K562 (cell line): Measurements from ENCODE around the gene PGGHG. TPM values are rescaled to one million over a fixed set of nuclear protein-coding genes. Genes with fewer than 3 reads are reported as not detected.

Source experiments
- ATF7 ChIP-seq: fragments of 450-650 bp; IDR thresholded peaks from 2 replicates; pipeline ENCODE4 v1.7.1; 2014; ENCODE audit warnings: mild to moderate bottlenecking, moderate library complexity
- BACH1 ChIP-seq: fragments of 200-800 bp; sonication (Bioruptor generic); IDR thresholded peaks from 2 replicates; pipeline ENCODE4 v1.6.1; 2016; ENCODE audit warnings: missing genetic modification characterization, missing compliant biosample characterization
- CTCFL ChIP-seq: IDR thresholded peaks from 2 replicates; pipeline ENCODE4 v1.6.1; 2011; ENCODE audit warnings: borderline replicate concordance, low read depth, mild to moderate bottlenecking, moderate library complexity, low read length; ENCODE audit not compliant: insufficient read depth, poor library complexity, severe bottlenecking
- MEIS2 ChIP-seq: fragments of 450-650 bp; IDR thresholded peaks from 2 replicates; pipeline ENCODE4 v1.6.1; 2014; ENCODE audit warnings: mild to moderate bottlenecking; ENCODE audit not compliant: partially characterized antibody
- MYC ChIP-seq, 2 experiments: fragments of 250-450 bp in 1 of 2; sonication (Bioruptor Pico) in 1 of 2; IDR thresholded peaks; 2 replicates each; pipeline versions ENCODE4 v1.5.1 to v1.6.1; 2012 to 2021; ENCODE audit warnings: low read depth in 2 of 2, borderline replicate concordance in 1 of 2, improper control_type of control experiment in 1 of 2, low read length in 1 of 2, mild to moderate bottlenecking in 1 of 2, moderate library complexity in 1 of 2
- NR4A1 ChIP-seq, 2 experiments: fragments of 250-450 bp in 1 of 2; fragments of 450-650 bp in 1 of 2; sonication (Bioruptor Pico) in 1 of 2; IDR thresholded peaks; 2 replicates each; pipeline versions ENCODE4 v1.4.0 to v1.6.1; 2016 to 2020; ENCODE audit warnings: mild to moderate bottlenecking in 2 of 2, missing compliant biosample characterization in 1 of 2, missing genetic modification characterization in 1 of 2, moderate library complexity in 1 of 2
- STAG1 ChIP-seq: sonication (generic); formaldehyde crosslinking; IDR thresholded peaks from 2 replicates; pipeline ENCODE4 v1.5.0; 2020; ENCODE audit warnings: missing genetic modification reagents, borderline replicate concordance
- ZNF592 ChIP-seq: fragments of 450-650 bp; IDR thresholded peaks from 2 replicates; pipeline ENCODE4 v1.6.1; 2017; ENCODE audit warnings: antibody characterized with exemption, mild to moderate bottlenecking
- polyA plus RNA-seq, 8 experiments: library from polyadenylated mRNA; depleted of rRNA in 4 of 8; stranded (reverse) in 5 of 8; unstranded in 3 of 8; fragments of >200 nt; fragmentation: Nextera tagmentation in 2 of 8; fragmentation: Illumina TruSeq in 1 of 8; extraction: Ambion mirVana in 2 of 8; extraction: Trizol in 1 of 8; gene quantifications; 2 replicates each; pipeline versions ENCODE4 v1.2.1 to v1.2.3, GENCODE V29; 2011 to 2014; ENCODE audit warnings: inconsistent platforms in 1 of 8, missing spikeins in 1 of 8
- total RNA-seq, 7 experiments: library from RNA; depleted of rRNA in 6 of 7; stranded (reverse); fragments of >200 nt in 6 of 7; fragmentation: Illumina TruSeq in 2 of 7; extraction: Trizol in 2 of 7; gene quantifications; 2 replicates each; pipeline versions ENCODE4 v1.2.1 to v1.2.3, GENCODE V29; 2011 to 2021; ENCODE audit warnings: low replicate concordance in 1 of 7
- TF ChIP-seq, protein P1 (sequence below), 2 experiments: fragments of 450-650 bp; formaldehyde crosslinking in 1 of 2; IDR thresholded peaks; 2 replicates each; pipeline versions ENCODE4 v1.4.0 to v1.6.1; 2014 to 2020; ENCODE audit warnings: mild to moderate bottlenecking in 2 of 2, borderline replicate concordance in 1 of 2, low read depth in 1 of 2

The PGGHG gene
- total and polyA plus RNA-seq, 9 of the 15 experiments (the other 6 are each of a cell fraction or from before 2014, with no cell fraction given) = 0.38 to 85.1 (median 18.1) TPM

GRCh38 chr11:334264-334994 lies 45.5 kb downstream of the PGGHG start (continued):
- TF ChIP-seq MEIS2 (peak; percentile 19), NR4A1 (CRISPR knock-in tag; IDR thresholded peaks at IDR 0.05) (no peak), NR4A1 (tag; IDR thresholded peaks at IDR 0.05) (no peak), STAG1 (no peak), ATF7 (peak; percentile 38; the same call in 1 of the 2 replicates), ZNF592 (peak; percentile 48; the same call in 1 of the 2 replicates), BACH1 (tag) (0 out of 2 replicates have a peak, but pooled peaks have one; percentile 25), MYC (IDR thresholded peaks at IDR 0.05; ENCODE audit: low read depth, low read length) (peak; percentile 34; the same call in 1 of the 2 replicates), MYC (CRISPR knock-in tag; IDR thresholded peaks at IDR 0.05; ENCODE audit: borderline replicate concordance, low read depth) (no peak), CTCFL (no peak)
- TF ChIP-seq, protein P1, sequence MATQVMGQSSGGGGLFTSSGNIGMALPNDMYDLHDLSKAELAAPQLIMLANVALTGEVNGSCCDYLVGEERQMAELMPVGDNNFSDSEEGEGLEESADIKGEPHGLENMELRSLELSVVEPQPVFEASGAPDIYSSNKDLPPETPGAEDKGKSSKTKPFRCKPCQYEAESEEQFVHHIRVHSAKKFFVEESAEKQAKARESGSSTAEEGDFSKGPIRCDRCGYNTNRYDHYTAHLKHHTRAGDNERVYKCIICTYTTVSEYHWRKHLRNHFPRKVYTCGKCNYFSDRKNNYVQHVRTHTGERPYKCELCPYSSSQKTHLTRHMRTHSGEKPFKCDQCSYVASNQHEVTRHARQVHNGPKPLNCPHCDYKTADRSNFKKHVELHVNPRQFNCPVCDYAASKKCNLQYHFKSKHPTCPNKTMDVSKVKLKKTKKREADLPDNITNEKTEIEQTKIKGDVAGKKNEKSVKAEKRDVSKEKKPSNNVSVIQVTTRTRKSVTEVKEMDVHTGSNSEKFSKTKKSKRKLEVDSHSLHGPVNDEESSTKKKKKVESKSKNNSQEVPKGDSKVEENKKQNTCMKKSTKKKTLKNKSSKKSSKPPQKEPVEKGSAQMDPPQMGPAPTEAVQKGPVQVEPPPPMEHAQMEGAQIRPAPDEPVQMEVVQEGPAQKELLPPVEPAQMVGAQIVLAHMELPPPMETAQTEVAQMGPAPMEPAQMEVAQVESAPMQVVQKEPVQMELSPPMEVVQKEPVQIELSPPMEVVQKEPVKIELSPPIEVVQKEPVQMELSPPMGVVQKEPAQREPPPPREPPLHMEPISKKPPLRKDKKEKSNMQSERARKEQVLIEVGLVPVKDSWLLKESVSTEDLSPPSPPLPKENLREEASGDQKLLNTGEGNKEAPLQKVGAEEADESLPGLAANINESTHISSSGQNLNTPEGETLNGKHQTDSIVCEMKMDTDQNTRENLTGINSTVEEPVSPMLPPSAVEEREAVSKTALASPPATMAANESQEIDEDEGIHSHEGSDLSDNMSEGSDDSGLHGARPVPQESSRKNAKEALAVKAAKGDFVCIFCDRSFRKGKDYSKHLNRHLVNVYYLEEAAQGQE (IDR thresholded peaks at IDR 0.05; ENCODE audit: borderline replicate concordance) = 0 out of 2 replicates have a peak, but pooled peaks have one; percentile 15
- TF ChIP-seq, protein P1 (CRISPR knock-in tag; IDR thresholded peaks at IDR 0.05; ENCODE audit: low read depth) = no peak
